A549 (cell line): ENCODE results near the gene VPS37B. TPM values are rescaled to one million over a fixed set of nuclear protein-coding genes. Genes with fewer than 3 reads are reported as not detected.

ENCODE experiments used
- ATAC-seq, 2 experiments: fragments of 200-7000 bp in 1 of 2; fragments of >200 bp in 1 of 2; cut with Nextera tagmentation in 1 of 2; cut with Tn5 transposase in 1 of 2; 3 replicates each; pipeline versions ENCODE4 v1.8.0 to v1.9.1; 2018 to 2020; ENCODE audit warnings: mild to moderate bottlenecking in 1 of 2, moderate library complexity in 1 of 2
- CTCF ChIA-PET: fragments of 300-600 bp; sonication (Branson Sonifier 250); formaldehyde crosslinking; extraction: SDS; loops from one replicate; lab custom pipeline; 2021; ENCODE audit warnings: antibody characterized with exemption, inconsistent platforms; lab: Yijun Ruan, JAX
- POLR2A ChIA-PET: fragments of 350-600 bp; formaldehyde crosslinking; extraction: SDS; loops from one replicate; lab custom pipeline; 2021; ENCODE audit warnings: antibody characterized with exemption, inconsistent platforms; lab: Yijun Ruan, JAX
- DNase-seq, 2 experiments: peaks; one replicate each; pipeline versions ENCODE4 v3.0.0 to v3.0.0-alpha.2; 2011 to 2016; ENCODE audit warnings: low read depth in 1 of 2, low spot score in 1 of 2
- FAIRE-seq: peaks from 2 replicates; lab custom pipeline; 2011; peaks lifted over from hg19 to GRCh38; lab: Jason Lieb, UNC
- H3K27ac ChIP-seq, 2 experiments: fragments of >200 bp; sonication (Bioruptor Twin); formaldehyde crosslinking; 3 replicates each; pipeline ENCODE4 v1.5.1; 2016 to 2017
- H3K4me1 ChIP-seq: fragments of >200 bp; sonication (Bioruptor Twin); formaldehyde crosslinking; 3 replicates; pipeline ENCODE4 v1.6.1; 2016
- H3K4me2 ChIP-seq: fragments of >200 bp; sonication (Bioruptor Twin); formaldehyde crosslinking; 3 replicates; pipeline ENCODE4 v1.6.1; 2016
- H3K4me3 ChIP-seq: fragments of >200 bp; sonication (Bioruptor Twin); formaldehyde crosslinking; 3 replicates; pipeline ENCODE4 v1.5.1; 2016
- H3K9me3 ChIP-seq: fragments of >200 bp; sonication (Bioruptor Twin); formaldehyde crosslinking; 3 replicates; pipeline ENCODE4 v1.6.1; 2016
- BHLHE40 ChIP-seq: IDR thresholded peaks from 2 replicates; pipeline ENCODE4 v1.6.1; 2012; ENCODE audit warnings: low read depth, low read length, inconsistent platforms
- CEBPB ChIP-seq, 2 experiments: fragments of >200 bp in 1 of 2; sonication (Bioruptor Twin) in 1 of 2; formaldehyde crosslinking in 1 of 2; IDR thresholded peaks; 2 replicates each; pipeline ENCODE4 v1.6.1; 2012 to 2016
- CHD2 ChIP-seq: fragments of 150-350 bp; IDR thresholded peaks from 2 replicates; pipeline ENCODE4 v1.6.1; 2014; ENCODE audit warnings: low read length; ENCODE audit not compliant: partially characterized antibody
- CTCF ChIP-seq: fragments of >200 bp; sonication (Bioruptor Twin); formaldehyde crosslinking; IDR thresholded peaks from 3 replicates; pipeline ENCODE4 v1.5.1; 2016
- EHF ChIP-seq: fragments of 250-450 bp; sonication (Bioruptor Pico); IDR thresholded peaks from 2 replicates; pipeline ENCODE4 v1.5.0; 2020; ENCODE audit warnings: mild to moderate bottlenecking
- EP300 ChIP-seq, 2 experiments: fragments of >200 bp; sonication (Bioruptor Twin); formaldehyde crosslinking; IDR thresholded peaks; 2 replicates in 1 of 2; 3 replicates in 1 of 2; pipeline ENCODE4 v1.6.1; 2016 to 2017
- ESRRA ChIP-seq: fragments of 150-350 bp; IDR thresholded peaks from 2 replicates; pipeline ENCODE4 v1.6.1; 2014; ENCODE audit warnings: mild to moderate bottlenecking, low read length, borderline replicate concordance
- FOSB ChIP-seq: fragments of 250-450 bp; sonication (Bioruptor Pico); IDR thresholded peaks from 2 replicates; pipeline ENCODE4 v1.5.0; 2020; ENCODE audit warnings: mild to moderate bottlenecking, moderate library complexity
- FOSL2 ChIP-seq, 2 experiments: fragments of 450-650 bp in 1 of 2; fragments of >200 bp in 1 of 2; sonication (Bioruptor Twin) in 1 of 2; formaldehyde crosslinking; IDR thresholded peaks; 2 replicates each; pipeline versions ENCODE4 v1.5.0 to v1.6.1; 2016 to 2020; ENCODE audit warnings: mild to moderate bottlenecking in 1 of 2, moderate library complexity in 1 of 2
- FOXS1 ChIP-seq: fragments of 250-450 bp; sonication (Bioruptor Pico); IDR thresholded peaks from 2 replicates; pipeline ENCODE4 v1.5.0; 2020; ENCODE audit warnings: mild to moderate bottlenecking, moderate library complexity
- HDAC2 ChIP-seq: fragments of 200-600 bp; sonication (generic); IDR thresholded peaks from 2 replicates; pipeline ENCODE4 v1.6.1; 2016
- HOXB5 ChIP-seq: fragments of 250-450 bp; sonication (Bioruptor Pico); IDR thresholded peaks from 2 replicates; pipeline ENCODE4 v1.5.0; 2020; ENCODE audit warnings: mild to moderate bottlenecking, moderate library complexity
- JUNB ChIP-seq: fragments of >200 bp; sonication (Bioruptor Twin); formaldehyde crosslinking; IDR thresholded peaks from 2 replicates; pipeline ENCODE4 v1.6.1; 2016
- KDM1A ChIP-seq: fragments of 200-600 bp; sonication (generic); IDR thresholded peaks from 2 replicates; pipeline ENCODE4 v1.6.1; 2016; ENCODE audit warnings: low read depth, mild to moderate bottlenecking
- MAFK ChIP-seq: fragments of 450-650 bp; IDR thresholded peaks from 2 replicates; pipeline ENCODE4 v1.6.1; 2014; ENCODE audit not compliant: partially characterized antibody
- PBX3 ChIP-seq: IDR thresholded peaks from 2 replicates; pipeline ENCODE4 v1.6.1; 2012
- POLR2AphosphoS2 ChIP-seq: conservative IDR thresholded peaks from 2 replicates; pipeline ENCODE4 v1.6.1; 2012; ENCODE audit warnings: low read length, improper control_type of control experiment, inconsistent platforms
- RARB ChIP-seq: fragments of 250-450 bp; sonication (Bioruptor Pico); IDR thresholded peaks from 2 replicates; pipeline ENCODE4 v1.8.0; 2021; ENCODE audit warnings: mild to moderate bottlenecking, moderate library complexity
- RNF2 ChIP-seq: fragments of 200-600 bp; sonication (generic); IDR thresholded peaks from 2 replicates; pipeline ENCODE4 v1.6.1; 2016; ENCODE audit warnings: low read depth, mild to moderate bottlenecking, antibody characterized with exemption, moderate library complexity, borderline replicate concordance
- SREBF2 ChIP-seq: fragments of 450-650 bp; IDR thresholded peaks from 2 replicates; pipeline ENCODE4 v1.6.1; 2014; ENCODE audit warnings: mild to moderate bottlenecking, moderate library complexity
- ZC3H11A ChIP-seq: fragments of 450-650 bp; IDR thresholded peaks from 2 replicates; pipeline ENCODE4 v1.6.1; 2014; ENCODE audit warnings: antibody characterized with exemption, mild to moderate bottlenecking
- WGBS: methylation state at CpG from one replicate; pipeline ENCODE4 v1.1.6; 2017; ENCODE audit errors: missing lambda C conversion rate; 5-methylcytosine and 5-hydroxymethylcytosine counted together
- polyA plus RNA-seq, 4 experiments: library from polyadenylated mRNA; depleted of rRNA in 3 of 4; stranded (reverse); fragments of >200 nt; fragmentation: RNase III in 1 of 4; extraction: RNeasy Plus Mini Kit Qiagen cat#74134 plus additional on column Dnase treatment in 1 of 4; gene quantifications; 2 replicates in 3 of 4; 3 replicates in 1 of 4; pipeline ENCODE4 v1.2.3, GENCODE V29; 2011 to 2017
- TF ChIP-seq, protein P1 (sequence below): fragments of >200 bp; sonication (Bioruptor Twin); formaldehyde crosslinking; IDR thresholded peaks from 2 replicates; pipeline ENCODE4 v1.6.1; 2016
- TF ChIP-seq, protein P2 (sequence below): fragments of >200 bp; sonication (Bioruptor Twin); formaldehyde crosslinking; IDR thresholded peaks from 3 replicates; pipeline ENCODE4 v1.6.1; 2016
- TF ChIP-seq, protein P3 (sequence below): IDR thresholded peaks from 2 replicates; pipeline ENCODE4 v1.6.1; 2012

Gene VPS37B
- polyA plus RNA-seq, 2 of the 4 experiments (the other 2 are of a cell fraction), result 17.0 to 18.6 TPM

DNA sequence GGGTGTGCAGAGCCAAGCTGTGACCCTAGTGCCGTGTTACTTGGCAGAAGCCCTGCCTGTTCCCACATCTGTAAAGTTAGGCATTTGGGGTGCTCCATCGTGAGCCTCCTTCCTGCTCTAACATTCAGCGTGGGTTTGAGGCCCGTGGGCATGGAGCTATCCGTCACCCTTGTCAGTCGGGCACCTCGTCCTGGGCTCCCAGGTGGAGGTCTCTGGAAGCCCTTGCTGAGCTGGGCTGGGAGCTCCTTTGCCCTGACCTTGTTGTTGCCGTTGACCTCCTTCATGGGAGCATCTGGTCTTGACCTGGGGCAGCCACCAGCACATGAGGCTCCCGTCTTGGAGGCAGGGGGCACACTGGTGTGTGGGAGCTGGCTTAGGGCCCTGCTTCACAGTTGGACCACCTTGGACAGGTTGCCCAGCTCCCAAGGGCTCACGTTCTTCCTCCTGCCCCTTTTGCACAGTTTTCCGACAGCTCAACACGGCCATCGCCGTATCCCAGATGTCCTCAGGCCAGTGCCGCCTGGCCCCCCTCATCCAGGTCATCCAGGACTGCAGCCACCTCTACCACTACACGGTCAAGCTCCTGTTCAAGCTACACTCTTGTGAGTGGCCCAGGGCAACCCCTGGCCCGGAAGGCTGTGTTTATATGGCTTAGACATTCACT is 42.2 kb downstream of the VPS37B start:
- ATAC-seq, result no peak
- POLR2A ChIA-PET, result no interaction called here
- WGBS, result 85% methylated on average over 17 of the region's 17 CpGs
- Histone ChIP-seq H3K4me3 (no peak overlapping the region), H3K4me1 (no peaks in the 10 kb centered on the region)
- FAIRE-seq, result no peak
- TF ChIP-seq FOSB (no peak), SREBF2 (no peak), POLR2AphosphoS2 (no peak), RARB (CRISPR knock-in tag) (no peak), ZC3H11A (no peak), MAFK (no peak), CHD2 (no peak), JUNB (no peak), ESRRA (no peak), PBX3 (no peak), FOXS1 (no peak), KDM1A (no peak), EHF (no peak)
- TF ChIP-seq, protein P1, sequence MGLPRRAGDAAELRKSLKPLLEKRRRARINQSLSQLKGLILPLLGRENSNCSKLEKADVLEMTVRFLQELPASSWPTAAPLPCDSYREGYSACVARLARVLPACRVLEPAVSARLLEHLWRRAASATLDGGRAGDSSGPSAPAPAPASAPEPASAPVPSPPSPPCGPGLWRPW, result no peak
- TF ChIP-seq, protein P2, sequence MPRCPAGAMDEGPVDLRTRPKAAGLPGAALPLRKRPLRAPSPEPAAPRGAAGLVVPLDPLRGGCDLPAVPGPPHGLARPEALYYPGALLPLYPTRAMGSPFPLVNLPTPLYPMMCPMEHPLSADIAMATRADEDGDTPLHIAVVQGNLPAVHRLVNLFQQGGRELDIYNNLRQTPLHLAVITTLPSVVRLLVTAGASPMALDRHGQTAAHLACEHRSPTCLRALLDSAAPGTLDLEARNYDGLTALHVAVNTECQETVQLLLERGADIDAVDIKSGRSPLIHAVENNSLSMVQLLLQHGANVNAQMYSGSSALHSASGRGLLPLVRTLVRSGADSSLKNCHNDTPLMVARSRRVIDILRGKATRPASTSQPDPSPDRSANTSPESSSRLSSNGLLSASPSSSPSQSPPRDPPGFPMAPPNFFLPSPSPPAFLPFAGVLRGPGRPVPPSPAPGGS, result no peak
- TF ChIP-seq, protein P3, sequence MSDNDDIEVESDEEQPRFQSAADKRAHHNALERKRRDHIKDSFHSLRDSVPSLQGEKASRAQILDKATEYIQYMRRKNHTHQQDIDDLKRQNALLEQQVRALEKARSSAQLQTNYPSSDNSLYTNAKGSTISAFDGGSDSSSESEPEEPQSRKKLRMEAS, result no peak
- TF ChIP-seq, all 56 proteins: peak for 0
- DNase-seq, result no peak
- CTCF ChIA-PET, result interaction anchor here (0.6 to 1.6 kb wide), 7 partner anchors 14 to 385 kb away, joined by 3 to 9 read pairs (median 3); no protein-coding TSS in a partner anchor
- no peak overlapping the region for H3K27ac ChIP-seq
- no peaks in the 10 kb centered on the region for H3K9me3 ChIP-seq
- H3K4me2 ChIP-seq, result no peak overlapping the region

DNA sequence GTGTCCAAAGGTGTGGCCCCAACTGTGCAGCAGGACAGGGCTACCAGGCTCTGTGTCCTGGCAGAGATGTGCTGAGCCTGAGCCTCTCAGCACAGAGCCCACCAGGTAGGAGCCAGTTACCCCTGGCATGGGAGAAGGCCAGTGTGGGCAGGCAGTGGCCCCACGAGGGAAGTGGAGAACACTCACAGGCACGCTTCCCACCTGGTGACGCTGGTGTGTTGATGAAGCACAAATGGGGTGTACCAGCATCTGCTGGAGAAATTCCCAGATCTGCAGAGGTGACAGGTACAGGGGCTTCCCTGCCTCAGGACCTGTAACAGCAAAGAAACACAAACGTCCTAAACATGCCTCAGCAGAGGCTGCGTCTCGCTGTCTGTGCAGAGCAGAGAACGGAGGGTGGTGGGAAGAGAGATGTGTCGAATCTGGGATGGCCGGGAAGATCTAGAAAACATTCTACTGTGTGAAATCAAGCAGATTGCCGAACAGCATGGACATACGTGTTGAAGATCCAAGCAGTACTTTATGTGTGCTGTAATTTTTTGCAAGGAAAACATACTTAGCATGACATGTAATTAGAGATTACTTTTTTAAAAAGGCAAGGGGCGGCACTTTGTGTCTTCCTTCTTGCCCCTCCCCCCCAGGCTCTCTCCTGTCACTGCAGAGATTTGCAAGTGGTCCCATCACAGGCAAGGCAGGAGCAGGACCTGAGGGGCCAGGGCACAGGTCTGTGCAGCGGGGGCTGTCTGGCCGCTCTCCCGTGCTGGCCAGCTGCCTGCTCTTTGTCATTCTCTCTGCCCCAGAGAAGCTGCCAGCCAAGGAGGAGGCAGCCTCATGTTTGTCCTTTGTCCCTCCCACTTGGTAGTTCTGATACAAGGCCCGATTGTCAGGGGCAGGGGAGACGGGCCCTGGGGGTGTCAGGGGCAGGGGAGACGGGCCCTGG is 43.3 kb downstream of the VPS37B start:
- DNase-seq, result no peak
- Histone ChIP-seq H3K4me3 (no peak overlapping the region), H3K4me2 (no peak overlapping the region), H3K9me3 (no peaks in the 10 kb centered on the region), H3K27ac (no peak overlapping the region), H3K4me1 (no peaks in the 10 kb centered on the region)
- TF ChIP-seq EHF, result no peak
- TF ChIP-seq EP300 (IDR thresholded peaks at IDR 0.05), result no peak
- TF ChIP-seq CTCF, result no peak
- TF ChIP-seq HDAC2, result no peak
- TF ChIP-seq CEBPB (IDR thresholded peaks at IDR 0.05), result no peak
- no peak for TF ChIP-seq BHLHE40
- TF ChIP-seq HOXB5 (CRISPR knock-in tag), result no peak
- TF ChIP-seq FOSB, result no peak
- no peak for TF ChIP-seq RNF2
- TF ChIP-seq FOSL2 (IDR thresholded peaks at IDR 0.05), result no peak
- TF ChIP-seq FOSL2 (CRISPR knock-in tag; IDR thresholded peaks at IDR 0.05), result no peak
- FAIRE-seq, result no peak
- CTCF ChIA-PET, result interaction anchor here (1.0 to 1.6 kb wide), 3 partner anchors 8 to 100 kb away, joined by 4 to 9 read pairs (median 4); no protein-coding TSS in a partner anchor
- ATAC-seq, result no peak; a peak in 1 of 6 replicates
- 78% methylated on average over 16 of the region's 18 CpGs for WGBS
- POLR2A ChIA-PET, result no interaction called here
